Astrocyte (in vitro differentiated cells and primary cell): ENCODE measurements around the gene AHSP.

ENCODE experiments used
- CTCF ChIP-seq: IDR thresholded peaks from 2 replicates; pipeline ENCODE4 v1.5.1; 2011; ENCODE audit warnings: low read depth, mild to moderate bottlenecking, inconsistent platforms, low read length, moderate library complexity; ENCODE audit not compliant: insufficient read depth
- EZH2 ChIP-seq: IDR thresholded peaks from 2 replicates; pipeline ENCODE4 v1.6.1; 2012; ENCODE audit warnings: mild to moderate bottlenecking, low read length, inconsistent platforms; ENCODE audit not compliant: insufficient read depth

GRCh38 chr16:31499928-31500327, 27.8 kb upstream of the AHSP start:
- TF ChIP-seq EZH2, result no peak
- no peak for TF ChIP-seq CTCF
